ENCODE data around the gene PPP3CA.

Gene PPP3CA

GRCh38 chr4:101286663-101287062 is 60.7 kb downstream of the PPP3CA start:
- DNase-seq, result no peak

GRCh38 chr4:101285985-101286384 is 61.3 kb downstream of the PPP3CA start:
- no peak for DNase-seq

DNA sequence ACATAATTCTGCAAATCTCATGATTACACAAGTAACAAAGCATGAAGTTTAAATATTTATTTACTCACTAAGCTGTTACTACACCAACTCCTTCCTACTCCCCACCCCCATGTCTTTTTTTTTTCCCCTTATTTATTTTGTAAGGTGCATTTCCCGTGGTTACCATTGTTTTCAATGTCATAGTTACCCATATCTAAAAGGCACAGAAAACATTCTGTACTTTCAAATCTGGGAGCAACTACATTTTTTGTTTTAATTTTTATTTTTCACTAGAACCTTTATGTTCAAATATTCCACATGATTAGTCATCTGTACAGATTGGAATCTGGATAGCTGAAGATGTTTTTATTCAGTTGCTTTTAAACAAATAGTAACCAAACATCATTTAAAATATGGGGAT is 62.8 kb downstream of the PPP3CA start:
- DNase-seq, result no peak

DNA sequence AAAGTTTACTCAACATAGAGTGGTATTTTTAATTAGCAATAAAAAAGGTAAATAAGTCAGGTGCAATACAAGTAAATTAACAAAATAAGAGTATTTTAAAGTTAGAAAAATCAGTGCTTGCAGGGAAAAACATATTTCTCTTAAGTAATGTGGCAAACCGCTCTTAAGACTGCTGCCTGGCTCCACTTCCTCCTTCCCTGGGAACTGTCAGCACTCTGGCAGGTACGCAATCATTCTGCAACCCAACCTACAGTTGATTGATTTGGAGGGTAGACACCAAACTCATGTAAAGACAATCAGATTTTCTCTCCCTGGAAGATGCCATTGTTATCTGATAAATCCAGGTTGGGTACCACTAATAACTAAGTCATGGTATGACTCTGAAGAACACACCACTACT is 63.9 kb downstream of the PPP3CA start:
- DNase-seq, result no peak

- DNase-seq, result peak; percentile 3
These were observed 65.1 kb downstream of the PPP3CA start for GRCh38 chr4:101282076-101282844.

DNA sequence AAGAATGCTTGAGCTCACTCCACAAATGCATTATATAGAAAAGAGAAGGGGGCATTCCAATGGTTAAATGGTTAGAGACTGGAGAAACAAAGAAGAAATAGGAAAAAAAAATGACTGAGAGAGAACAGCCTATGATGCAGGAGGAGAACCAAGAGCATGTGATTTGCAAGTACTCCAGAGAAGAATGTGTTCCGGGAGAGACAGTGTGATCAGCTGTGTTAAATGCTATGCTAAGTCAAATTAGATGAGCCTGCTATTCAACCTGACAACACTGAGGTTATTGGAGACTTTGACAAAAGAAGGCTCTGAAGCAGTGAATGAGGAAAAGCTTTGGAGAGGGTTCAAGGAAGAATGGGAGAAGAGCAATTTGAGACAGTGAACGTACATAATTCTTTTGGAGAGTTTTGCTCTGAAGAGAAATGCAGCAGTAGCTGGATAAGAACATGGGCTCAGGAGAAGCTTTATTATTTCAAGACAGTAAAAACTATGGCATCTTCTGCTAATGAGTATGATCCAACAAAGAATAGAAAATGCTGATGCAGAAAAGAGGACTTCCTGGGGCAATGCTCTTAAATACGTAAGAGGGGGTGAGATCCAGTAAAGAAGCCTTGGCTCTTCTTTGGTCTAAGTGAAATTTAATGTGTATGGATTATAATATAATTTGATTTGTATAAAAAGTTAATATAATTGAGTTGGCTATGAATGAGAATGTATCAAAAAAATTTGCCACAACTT is 66.3 kb downstream of the PPP3CA start:
- no peak for DNase-seq

GRCh38 chr4:101279377-101279871 is 67.9 kb downstream of the PPP3CA start:
- peak; percentile 20 for DNase-seq

DNA sequence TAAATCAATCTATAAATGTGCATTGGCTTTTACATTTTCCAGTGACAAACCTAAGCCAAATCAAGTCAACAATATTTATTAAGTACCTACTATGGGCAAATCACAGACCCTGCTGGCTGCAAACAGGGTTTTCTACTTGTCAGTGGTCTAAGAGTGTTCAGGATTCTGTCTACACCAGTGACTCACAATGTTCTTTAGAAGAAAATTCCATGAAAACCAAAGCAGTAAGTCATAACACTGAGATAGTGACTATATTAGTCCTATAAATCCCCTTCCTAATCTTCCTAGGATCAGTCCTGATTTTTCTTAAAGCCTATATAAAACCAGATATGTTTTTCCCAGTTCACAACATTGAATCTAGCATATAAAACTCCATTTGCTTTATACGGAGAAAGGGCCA is 69.7 kb downstream of the PPP3CA start:
- no peak for DNase-seq

- DNase-seq, result no peak
These were observed 70.7 kb downstream of the PPP3CA start for GRCh38 chr4:101276661-101277060.

- no peak for DNase-seq
These were observed 72.2 kb downstream of the PPP3CA start for GRCh38 chr4:101274888-101275752.

- DNase-seq, result no peak
These were observed 75.8 kb downstream of the PPP3CA start for GRCh38 chr4:101271516-101271915.

- no peak for DNase-seq
These were observed 77.6 kb downstream of the PPP3CA start for GRCh38 chr4:101269682-101270081.

DNA sequence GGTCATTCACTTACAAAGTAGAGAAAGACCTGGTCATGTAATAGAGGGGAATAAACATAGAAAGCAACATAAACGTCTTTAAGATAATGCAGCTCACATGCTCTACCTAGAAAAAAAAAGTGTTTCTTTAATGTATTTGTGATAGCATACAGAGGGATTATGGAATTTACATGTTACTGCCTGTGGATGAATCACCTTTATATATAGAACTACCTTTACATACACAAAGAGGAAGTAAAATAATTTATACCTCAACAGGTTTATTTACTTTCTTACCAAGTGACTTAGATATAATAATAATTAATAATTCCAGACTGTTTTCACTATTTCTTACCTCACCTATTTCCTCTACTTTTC is 81.5 kb downstream of the PPP3CA start:
- no peak for DNase-seq

- DNase-seq, result no peak
These were observed 82.1 kb downstream of the PPP3CA start for GRCh38 chr4:101264993-101265815.

DNA sequence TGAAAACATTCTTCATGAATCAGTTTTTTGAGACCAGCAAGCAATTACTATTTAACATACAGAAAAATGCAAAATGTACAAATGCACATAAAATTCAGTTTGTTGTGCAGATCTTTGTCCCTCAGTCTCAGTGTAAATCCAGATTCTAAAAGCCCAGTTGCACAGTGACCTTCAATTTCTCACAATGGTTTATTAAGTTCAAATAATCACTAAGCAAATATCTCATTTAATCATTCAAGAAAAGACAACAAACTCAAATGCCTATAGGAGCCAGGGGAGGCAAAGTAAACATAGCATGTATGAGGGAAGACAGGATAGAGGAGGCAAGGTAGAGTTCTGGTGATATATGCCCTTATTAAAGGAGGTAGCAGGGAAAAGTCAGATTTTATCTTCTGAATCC is 82.8 kb downstream of the PPP3CA start:
- DNase-seq, result no peak

GRCh38 chr4:101262683-101263082 is 84.6 kb downstream of the PPP3CA start:
- no peak for DNase-seq

DNA sequence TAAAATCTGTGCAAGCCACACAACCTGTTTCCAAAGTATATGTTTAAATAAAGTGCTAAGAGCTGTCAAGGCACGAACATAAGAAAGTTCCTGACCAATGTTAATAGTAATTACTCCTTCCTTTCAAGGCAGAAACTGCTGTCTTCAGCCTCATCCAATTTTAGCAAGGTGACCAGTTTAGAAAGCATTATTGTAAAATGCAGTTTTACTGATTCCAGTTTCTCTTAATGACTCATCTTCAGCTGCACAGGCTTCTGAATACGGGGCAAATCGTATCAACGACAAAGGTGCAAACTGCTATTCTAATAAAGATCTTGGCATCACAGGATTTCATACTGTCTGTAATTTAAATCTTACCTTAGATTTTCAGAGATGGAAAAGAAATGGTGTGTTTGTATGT is 87.5 kb downstream of the PPP3CA start:
- DNase-seq, result no peak

GRCh38 chr4:101258883-101259282 is 88.4 kb downstream of the PPP3CA start:
- no peak for DNase-seq

DNA sequence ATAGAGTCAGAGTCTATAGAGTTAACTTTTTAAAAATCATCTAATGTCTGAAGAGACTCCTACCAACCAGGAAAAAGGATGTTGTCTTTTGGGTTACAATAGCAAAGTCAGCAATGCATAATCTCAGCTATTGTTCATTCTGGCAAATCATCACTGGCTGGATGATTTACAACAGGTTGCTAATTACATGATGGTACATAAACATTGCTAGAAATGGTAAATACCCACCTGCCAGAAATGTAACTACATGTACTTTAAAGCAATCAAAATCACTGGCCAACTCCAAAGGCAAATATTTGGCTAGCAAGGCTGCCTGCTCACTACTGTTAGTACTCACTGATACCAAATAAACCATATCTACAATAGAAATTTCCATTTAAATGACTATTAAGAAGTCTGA is 91.1 kb downstream of the PPP3CA start:
- DNase-seq, result no peak

- no peak for DNase-seq
These were observed 92.5 kb downstream of the PPP3CA start for GRCh38 chr4:101254776-101255175.

- DNase-seq, result no peak
These were observed 94.2 kb downstream of the PPP3CA start for GRCh38 chr4:101253121-101253520.

GRCh38 chr4:101252721-101253120 is 94.6 kb downstream of the PPP3CA start:
- DNase-seq, result no peak

DNA sequence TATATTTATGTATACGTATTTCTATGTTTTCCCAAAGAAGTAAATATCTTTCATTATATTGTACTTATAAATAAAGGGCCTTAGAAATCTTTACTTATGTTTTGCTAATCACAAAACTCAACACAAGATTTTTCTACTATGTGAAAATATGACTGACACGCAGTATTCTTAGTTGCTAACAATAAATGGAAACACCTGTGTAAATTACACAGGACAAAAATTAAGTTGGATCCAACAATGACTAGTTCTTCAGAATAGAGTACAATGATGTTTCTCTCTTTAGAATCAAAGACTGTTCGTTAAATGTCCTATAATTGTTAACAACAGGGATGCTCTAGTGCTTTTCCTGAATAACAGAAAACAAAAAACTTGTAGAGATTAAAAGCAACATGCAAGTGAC is 96.1 kb downstream of the PPP3CA start:
- DNase-seq, result no peak
